GM19468 (cell line): ENCODE results near the gene HDAC3.

Experiments
- ATAC-seq: cut with Tn5 transposase; IDR thresholded peaks from one replicate; pipeline ENCODE4 v1.9.1; 2021; ENCODE audit warnings: mild to moderate bottlenecking, moderate library complexity, moderate number of reproducible peaks; ENCODE audit not compliant: unreplicated experiment; ENCODE audit errors: extremely low read depth

The HDAC3 gene

DNA sequence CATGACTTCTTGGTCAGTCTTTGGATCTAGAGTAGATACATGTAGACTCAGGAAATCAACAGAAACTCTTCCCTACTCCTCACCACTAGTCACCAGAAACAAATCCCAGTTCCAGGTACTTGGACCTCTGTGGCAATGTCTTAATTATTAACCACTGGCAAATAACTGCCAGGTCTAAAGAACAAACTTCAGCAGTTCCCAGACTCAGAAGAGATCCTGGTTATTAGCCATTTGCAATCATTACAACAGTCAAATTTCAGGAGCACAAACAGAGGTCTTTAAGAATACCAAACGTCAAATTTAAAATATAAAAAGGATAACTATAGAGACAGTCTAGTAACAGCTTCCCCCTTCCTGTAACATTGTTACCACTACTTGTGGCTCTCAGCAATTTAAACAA lies 28.1 kb downstream of the HDAC3 start:
- no peak for ATAC-seq

- ATAC-seq, result no peak
Measured at GRCh38 chr5:141608046-141608445, 28.6 kb downstream of the HDAC3 start.

GRCh38 chr5:141605523-141606277 lies 30.9 kb downstream of the HDAC3 start:
- ATAC-seq, result peak; percentile 99

DNA sequence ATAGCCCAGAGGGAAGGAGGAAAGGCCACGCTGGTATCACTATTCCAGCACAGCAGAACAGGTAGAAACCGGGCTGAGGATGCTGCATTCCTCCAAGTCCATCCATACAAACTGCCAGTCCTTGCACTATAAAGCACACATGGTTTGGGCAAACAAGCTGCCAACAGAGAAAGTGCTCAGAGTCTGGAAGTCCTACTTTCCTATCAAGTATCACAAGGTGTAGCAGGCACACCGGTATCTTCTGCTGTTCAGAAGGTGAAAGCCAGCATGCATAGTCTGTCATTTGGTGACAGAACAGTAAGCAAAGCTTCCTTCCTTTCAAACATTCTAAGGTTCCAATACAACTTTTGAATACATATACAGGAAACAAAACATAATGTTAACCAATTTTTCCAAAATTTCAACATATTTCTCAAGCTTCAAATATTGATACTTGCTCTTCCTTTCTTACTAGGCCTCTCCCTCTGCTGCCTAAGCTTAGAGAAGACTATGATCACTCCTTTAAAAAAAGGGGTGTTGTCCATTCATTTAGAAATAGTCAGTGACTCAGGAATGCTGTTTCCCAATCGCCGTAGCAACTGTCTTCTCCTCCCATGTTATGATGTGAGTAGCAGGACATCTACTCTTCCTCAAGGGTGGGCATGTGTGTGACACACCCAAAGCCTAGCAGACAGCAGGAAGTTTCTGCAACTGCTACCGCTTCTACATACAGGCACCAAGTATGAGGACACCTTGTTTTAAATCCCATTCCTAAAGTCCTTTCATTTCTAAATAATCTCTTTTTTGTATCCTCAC lies 32.5 kb downstream of the HDAC3 start:
- no peak for ATAC-seq

DNA sequence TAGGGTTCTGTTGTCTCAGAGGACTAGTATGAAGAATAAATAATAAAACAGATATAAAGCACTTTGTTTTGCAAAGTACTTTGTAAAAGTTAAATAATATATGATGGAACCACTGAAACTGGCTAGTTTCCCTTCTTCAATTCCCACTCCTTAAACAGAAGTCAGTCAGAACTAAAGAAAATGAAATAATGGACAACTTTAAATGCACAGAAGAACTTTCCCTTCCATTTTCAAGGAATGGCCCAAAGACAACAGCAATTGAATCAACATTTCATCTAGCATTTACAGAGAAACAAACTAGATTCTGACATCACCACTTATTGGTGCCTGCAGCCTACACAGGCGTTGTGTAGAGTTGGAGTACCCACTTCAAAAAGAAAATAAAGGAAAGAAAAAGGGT lies 34.0 kb downstream of the HDAC3 start:
- ATAC-seq, result no peak

DNA sequence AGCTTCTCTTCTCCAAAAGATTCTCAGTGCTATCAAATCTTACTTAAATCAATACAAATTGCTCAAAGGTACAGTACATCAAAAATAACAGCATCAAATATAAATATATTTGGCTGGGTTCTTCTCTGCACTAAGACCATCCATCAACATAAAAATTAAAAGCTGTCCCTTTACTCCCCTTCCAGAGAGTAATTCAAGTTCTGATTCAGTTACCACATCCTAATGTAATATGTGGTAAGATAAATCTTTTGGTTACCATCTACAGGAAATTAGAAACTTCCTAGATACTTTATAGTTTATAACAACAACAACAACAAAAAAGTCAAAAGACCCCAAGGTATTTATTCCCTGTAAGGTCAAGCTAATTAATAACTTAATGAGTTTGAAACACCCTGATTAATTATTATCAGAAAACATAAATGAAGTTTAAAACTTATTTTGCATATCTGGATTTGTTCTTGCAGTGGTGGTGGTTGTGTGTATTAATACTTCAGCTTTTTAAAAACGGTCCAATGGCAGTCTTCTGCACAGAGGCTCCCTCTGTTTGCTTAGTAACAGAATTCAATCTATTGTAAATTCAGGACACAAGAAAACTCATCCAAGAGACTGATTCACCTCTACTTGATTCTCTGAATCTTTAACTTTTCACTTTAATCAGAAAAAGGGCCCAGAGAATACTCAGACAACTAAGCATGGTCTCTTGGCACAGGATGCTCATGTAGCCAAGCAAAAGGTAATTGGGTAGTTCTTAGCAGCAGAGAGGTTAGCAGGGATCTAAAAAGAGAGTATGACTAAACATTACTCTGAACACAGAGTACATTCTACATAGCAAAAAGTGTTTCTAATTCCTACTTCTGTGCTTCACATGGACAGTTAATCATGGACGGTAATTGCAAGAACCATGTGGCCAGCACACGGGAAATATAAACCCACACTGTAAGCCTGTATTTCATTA lies 38.0 kb downstream of the HDAC3 start:
- no peak for ATAC-seq

DNA sequence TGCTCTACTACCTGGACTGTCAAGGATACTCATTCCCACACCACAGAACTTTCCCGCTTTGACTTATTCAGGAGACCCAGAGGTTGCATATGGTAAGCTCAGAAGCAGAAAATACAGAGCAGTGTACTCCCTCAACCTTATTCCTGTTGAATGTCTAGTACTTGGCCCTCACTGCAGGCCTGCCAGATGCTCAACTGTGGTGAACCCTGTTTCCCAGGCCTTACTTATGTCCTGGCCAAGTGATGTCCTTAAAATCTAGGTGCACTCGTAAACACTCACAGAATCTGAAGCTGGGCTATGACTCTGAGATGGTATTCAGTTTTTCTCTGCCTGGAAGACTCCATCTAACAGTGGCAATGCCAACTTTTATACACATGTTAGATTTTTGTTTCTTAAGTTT lies 38.8 kb downstream of the HDAC3 start:
- no peak for ATAC-seq

- ATAC-seq, result no peak
Measured at GRCh38 chr5:141597394-141597793, 39.3 kb downstream of the HDAC3 start.

- no peak for ATAC-seq
Measured at GRCh38 chr5:141596867-141597266, 39.8 kb downstream of the HDAC3 start.

- ATAC-seq, result no peak
Measured at GRCh38 chr5:141590127-141590526, 46.5 kb downstream of the HDAC3 start.

DNA sequence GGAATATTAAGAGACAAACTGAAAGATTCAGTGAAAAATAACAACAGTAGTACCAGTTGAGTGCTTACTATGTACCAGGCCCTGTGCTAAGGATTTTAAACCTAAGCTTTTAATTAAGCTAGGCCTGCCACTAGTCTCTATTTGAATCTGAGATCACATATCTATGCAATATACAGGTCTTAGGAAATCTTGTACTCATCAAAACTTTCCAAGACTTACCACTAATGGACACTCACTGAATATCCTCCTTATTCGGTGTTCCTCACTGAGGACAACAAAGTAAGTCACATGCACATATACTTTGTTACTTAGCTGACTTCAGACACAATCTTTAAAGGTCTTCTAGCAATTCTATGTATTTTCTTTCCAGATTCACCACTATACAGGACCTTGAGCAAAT lies 50.4 kb downstream of the HDAC3 start:
- ATAC-seq, result no peak

DNA sequence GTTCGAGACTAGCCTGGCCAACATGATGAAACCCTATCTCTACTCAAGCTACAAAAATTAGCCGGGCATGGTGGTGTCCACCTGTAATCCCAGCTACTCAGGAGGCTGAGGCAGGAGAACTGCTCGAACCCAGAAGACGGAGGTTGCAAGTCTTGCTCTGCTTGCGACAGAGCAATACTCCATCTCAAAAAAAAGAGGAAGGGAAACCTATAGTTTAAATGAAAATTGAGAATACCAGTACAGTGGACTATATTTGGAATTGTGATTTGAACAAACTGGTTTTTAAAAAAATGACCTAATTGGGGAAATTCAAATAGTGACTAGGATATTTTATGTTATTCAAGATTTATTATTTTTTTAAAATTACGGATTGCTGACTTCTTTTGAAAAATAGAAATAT lies 51.1 kb downstream of the HDAC3 start:
- ATAC-seq, result no peak

DNA sequence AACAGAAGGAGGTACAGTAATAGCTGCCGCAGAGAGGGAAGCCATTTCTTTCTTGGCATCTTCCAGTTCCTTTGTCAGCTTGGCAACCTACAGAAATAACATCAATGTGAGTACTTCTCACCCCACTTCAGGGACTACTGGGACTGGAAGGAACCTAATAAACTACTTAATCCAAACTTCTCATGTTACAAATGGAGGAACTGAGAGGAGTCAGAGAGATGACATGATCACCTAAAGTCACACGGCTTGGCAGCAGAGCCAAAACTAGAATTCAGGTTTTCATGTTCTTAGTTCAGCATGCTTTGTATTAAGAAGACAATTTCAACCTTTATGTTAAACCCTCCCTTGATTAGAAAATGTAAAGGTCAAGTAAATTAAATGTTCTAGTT lies 62.5 kb downstream of the HDAC3 start:
- no peak for ATAC-seq

GRCh38 chr5:141573489-141574121 lies 63.0 kb downstream of the HDAC3 start:
- ATAC-seq, result no peak
